ENCODE results near the gene RASSF10. TPM values are rescaled to one million over a fixed set of nuclear protein-coding genes. Genes with fewer than 3 reads are reported as not detected.

The RASSF10 gene
- total RNA-seq, 1 donor from 2014 or later: not detected

GRCh38 chr11:12979928-12980689 lies 29.0 kb upstream of the RASSF10 start:
- Mint-ChIP-seq H3K4me1 (ENCODE audit: low read depth) (no peaks in the 10 kb centered on the region), H3K9me3 (no peaks in the 10 kb centered on the region), H3K27ac (no peak overlapping the region), H3K36me3 (ENCODE audit: low read depth) (no peaks in the 10 kb centered on the region), H3K4me3 (no peak overlapping the region), H3K27me3 (ENCODE audit: insufficient read depth) (peaks cover 5% of the 10 kb centered on the region)
- intact Hi-C loops (cut with micrococcal nuclease): no loop called here
- no peak for DNase-seq (ENCODE audit: low spot score)

DNA sequence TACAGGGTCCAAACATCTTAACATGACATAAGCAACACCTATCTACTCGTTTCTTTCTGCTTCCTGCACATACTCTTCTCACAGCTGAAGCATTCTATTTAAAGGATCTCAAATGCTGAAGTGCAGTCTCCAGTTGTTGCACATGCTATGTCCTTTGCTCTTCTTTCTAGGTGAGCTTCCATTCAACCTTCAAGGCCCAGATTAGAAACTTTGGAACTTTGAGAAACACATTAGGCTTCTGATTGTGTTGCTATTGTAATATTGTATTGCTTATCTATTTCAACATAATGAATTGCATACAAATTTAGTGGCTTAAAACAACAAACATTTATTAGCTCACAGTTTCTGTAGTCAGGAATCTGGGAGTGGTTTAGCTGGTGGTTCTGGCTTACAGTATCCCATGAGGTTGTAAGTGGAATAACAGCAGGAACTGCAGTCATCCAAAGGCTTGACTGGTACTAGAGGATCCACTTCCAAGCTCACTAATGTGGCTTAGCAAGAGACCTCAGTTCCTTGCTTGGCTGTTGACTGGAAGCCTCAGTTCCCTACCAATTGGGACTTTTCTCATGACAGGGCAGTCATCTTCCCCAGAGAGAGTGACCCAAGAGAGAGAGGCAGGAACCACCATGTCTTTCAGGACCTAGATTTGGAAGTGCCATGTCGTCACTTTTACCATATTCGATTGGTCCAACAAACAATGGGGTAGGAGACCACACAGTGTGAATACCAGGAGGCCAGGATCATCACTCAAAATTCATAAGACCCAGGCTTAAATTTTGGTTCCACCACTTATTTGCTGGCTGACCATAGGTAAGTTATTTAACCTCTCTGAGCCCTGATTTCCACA lies 27.2 kb upstream of the RASSF10 start:
- Mint-ChIP-seq H3K9me3 (no peaks in the 10 kb centered on the region), H3K27me3 (ENCODE audit: insufficient read depth) (peaks cover 7% of the 10 kb centered on the region), H3K36me3 (ENCODE audit: low read depth) (no peaks in the 10 kb centered on the region), H3K4me1 (ENCODE audit: low read depth) (no peaks in the 10 kb centered on the region), H3K4me3 (no peak overlapping the region), H3K27ac (no peak overlapping the region)
- DNase-seq (ENCODE audit: low spot score): no peak
- intact Hi-C loops (cut with micrococcal nuclease): no loop called here

DNA sequence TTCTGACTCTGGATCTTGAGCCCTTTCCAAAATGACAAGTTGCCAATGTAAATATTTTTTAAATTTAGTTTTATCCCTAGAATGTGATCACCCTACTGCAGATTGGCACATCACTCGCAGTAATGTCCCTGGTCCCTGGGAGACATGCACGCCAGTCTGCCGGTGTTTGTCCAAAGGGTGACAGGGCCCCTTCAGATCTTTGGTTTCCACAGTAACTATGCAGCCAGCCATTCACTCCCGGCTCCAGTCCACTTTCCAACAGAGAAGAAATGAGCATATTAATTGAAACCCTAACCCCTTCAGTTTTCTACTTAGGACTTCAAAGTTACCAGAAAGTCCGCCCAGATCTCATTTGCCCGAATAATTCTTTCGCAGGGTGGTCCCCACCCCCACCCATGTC lies 25.8 kb upstream of the RASSF10 start:
- intact Hi-C loops (cut with micrococcal nuclease): no loop called here
- H3K36me3 Mint-ChIP-seq (ENCODE audit: low read depth): no peaks in the 10 kb centered on the region
- no peaks in the 10 kb centered on the region for H3K4me1 Mint-ChIP-seq (ENCODE audit: low read depth)
- H3K27ac Mint-ChIP-seq: no peak overlapping the region
- no peak overlapping the region for H3K4me3 Mint-ChIP-seq
- H3K27me3 Mint-ChIP-seq (ENCODE audit: insufficient read depth): peaks cover 7% of the 10 kb centered on the region
- DNase-seq (ENCODE audit: low spot score): no peak
- no peaks in the 10 kb centered on the region for H3K9me3 Mint-ChIP-seq

DNA sequence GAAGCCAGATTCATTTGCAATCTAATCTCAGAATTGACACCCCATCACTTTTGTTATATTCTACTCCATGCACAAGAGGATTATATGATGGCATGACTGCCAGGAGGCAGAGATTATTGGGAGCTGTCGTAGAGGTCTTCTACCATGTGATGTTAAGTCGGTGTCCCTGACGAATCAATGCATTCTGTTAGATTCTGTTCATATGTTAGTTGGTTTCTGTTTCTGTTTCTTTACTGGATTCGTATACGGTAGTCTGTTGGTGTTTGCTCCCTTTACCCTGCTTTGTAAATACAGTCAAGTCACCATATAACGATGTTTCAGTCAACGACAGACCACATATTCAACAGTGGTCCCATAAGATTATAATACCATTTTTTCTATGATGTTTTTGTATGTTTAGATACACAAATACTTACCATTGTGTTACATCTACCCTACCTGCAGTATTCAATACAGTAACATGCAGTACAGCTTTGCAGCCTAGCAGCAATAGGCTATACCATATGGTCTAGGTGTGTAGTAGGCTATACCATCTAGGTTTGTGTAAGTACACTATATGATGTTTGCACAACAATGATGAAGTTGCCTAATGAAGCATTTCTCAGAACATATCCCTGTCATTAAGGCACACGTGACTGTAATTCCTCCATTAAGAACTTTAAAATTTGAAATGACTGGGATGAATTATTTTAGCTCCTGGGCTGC lies 22.8 kb upstream of the RASSF10 start:
- intact Hi-C loops (cut with micrococcal nuclease): no loop called here
- Mint-ChIP-seq H3K4me3 (no peak overlapping the region), H3K4me1 (ENCODE audit: low read depth) (no peaks in the 10 kb centered on the region), H3K27me3 (ENCODE audit: insufficient read depth) (peaks cover 9% of the 10 kb centered on the region), H3K27ac (no peak overlapping the region), H3K36me3 (ENCODE audit: low read depth) (no peaks in the 10 kb centered on the region), H3K9me3 (no peaks in the 10 kb centered on the region)
- DNase-seq (ENCODE audit: low spot score): no peak

- Mint-ChIP-seq H3K27ac (no peak overlapping the region), H3K4me3 (no peak overlapping the region), H3K9me3 (no peaks in the 10 kb centered on the region), H3K36me3 (ENCODE audit: low read depth) (no peaks in the 10 kb centered on the region), H3K27me3 (ENCODE audit: insufficient read depth) (peaks cover 15% of the 10 kb centered on the region), H3K4me1 (ENCODE audit: low read depth) (no peaks in the 10 kb centered on the region)
- no peak for DNase-seq (ENCODE audit: low spot score)
- intact Hi-C loops (cut with micrococcal nuclease): no loop called here
These were observed 19.5 kb upstream of the RASSF10 start for GRCh38 chr11:12989428-12990161.

DNA sequence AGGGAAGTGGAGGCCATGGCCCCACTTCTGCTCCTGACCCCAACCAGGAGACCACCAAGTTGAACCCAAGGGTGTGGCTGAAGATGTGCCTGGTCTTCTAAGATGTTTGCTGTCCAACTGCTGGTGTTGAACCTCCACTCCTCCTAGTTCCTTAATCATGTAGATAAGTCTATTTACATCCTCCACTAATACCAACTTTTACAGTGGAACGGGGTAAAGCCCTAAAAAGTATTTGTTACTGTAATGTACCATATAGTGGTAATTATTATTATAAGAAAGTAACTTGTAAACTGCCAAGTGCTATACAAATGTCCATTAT lies 19.0 kb upstream of the RASSF10 start:
- H3K27me3 Mint-ChIP-seq (ENCODE audit: insufficient read depth): peaks cover 15% of the 10 kb centered on the region
- intact Hi-C loops (cut with micrococcal nuclease): no loop called here
- H3K9me3 Mint-ChIP-seq: no peaks in the 10 kb centered on the region
- DNase-seq (ENCODE audit: low spot score): no peak
- H3K27ac Mint-ChIP-seq: no peak overlapping the region
- no peaks in the 10 kb centered on the region for H3K36me3 Mint-ChIP-seq (ENCODE audit: low read depth)
- no peak overlapping the region for H3K4me3 Mint-ChIP-seq
- no peaks in the 10 kb centered on the region for H3K4me1 Mint-ChIP-seq (ENCODE audit: low read depth)

- no peak overlapping the region for H3K4me3 Mint-ChIP-seq
- no peaks in the 10 kb centered on the region for H3K4me1 Mint-ChIP-seq (ENCODE audit: low read depth)
These were observed 17.7 kb upstream of the RASSF10 start for GRCh38 chr11:12991426-12991825.

GRCh38 chr11:12993626-12994025 lies 15.5 kb upstream of the RASSF10 start:
- no peaks in the 10 kb centered on the region for H3K4me1 Mint-ChIP-seq (ENCODE audit: low read depth)
- no peaks in the 10 kb centered on the region for H3K36me3 Mint-ChIP-seq (ENCODE audit: low read depth)
- H3K27ac Mint-ChIP-seq: no peak overlapping the region
- peaks cover 18% of the 10 kb centered on the region for H3K27me3 Mint-ChIP-seq (ENCODE audit: insufficient read depth)
- DNase-seq (ENCODE audit: low spot score): no peak
- H3K4me3 Mint-ChIP-seq: no peak overlapping the region
- intact Hi-C loops (cut with micrococcal nuclease): no loop called here
- H3K9me3 Mint-ChIP-seq: peaks cover 6% of the 10 kb centered on the region

More at GRCh38 chr11:12991426-12991825, 17.7 kb upstream of the RASSF10 start:
- no peaks in the 10 kb centered on the region for H3K36me3 Mint-ChIP-seq (ENCODE audit: low read depth)
- no peak for DNase-seq (ENCODE audit: low spot score)
- H3K27me3 Mint-ChIP-seq (ENCODE audit: insufficient read depth): peaks cover 18% of the 10 kb centered on the region
- H3K27ac Mint-ChIP-seq: no peak overlapping the region
- H3K9me3 Mint-ChIP-seq: peaks cover 6% of the 10 kb centered on the region
- intact Hi-C loops (cut with micrococcal nuclease): no loop called here

DNA sequence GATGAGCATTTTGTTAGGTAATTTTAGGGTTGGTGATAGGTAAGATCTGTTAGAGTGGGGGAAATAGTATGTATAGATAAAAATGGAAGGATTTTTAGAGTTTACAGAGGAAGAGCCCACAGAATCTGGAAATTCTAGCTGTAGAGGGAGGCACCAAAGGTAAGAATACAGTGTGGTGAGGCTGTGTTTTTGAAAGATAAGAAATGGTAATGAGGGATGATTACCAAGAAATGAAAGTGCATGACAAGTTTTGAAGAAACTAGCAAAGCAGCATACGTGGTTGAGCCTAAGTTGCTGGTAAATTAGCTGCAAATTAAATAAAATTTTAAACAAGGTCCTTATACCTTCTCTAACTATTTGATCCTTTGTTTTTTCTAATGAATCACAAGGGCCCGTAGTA lies 14.6 kb upstream of the RASSF10 start:
- Mint-ChIP-seq H3K27me3 (ENCODE audit: insufficient read depth) (peaks cover 18% of the 10 kb centered on the region), H3K27ac (no peak overlapping the region), H3K4me1 (ENCODE audit: low read depth) (no peaks in the 10 kb centered on the region), H3K9me3 (peaks cover 6% of the 10 kb centered on the region), H3K36me3 (ENCODE audit: low read depth) (no peaks in the 10 kb centered on the region), H3K4me3 (no peak overlapping the region)
- no peak for DNase-seq (ENCODE audit: low spot score)
- intact Hi-C loops (cut with micrococcal nuclease): no loop called here

DNA sequence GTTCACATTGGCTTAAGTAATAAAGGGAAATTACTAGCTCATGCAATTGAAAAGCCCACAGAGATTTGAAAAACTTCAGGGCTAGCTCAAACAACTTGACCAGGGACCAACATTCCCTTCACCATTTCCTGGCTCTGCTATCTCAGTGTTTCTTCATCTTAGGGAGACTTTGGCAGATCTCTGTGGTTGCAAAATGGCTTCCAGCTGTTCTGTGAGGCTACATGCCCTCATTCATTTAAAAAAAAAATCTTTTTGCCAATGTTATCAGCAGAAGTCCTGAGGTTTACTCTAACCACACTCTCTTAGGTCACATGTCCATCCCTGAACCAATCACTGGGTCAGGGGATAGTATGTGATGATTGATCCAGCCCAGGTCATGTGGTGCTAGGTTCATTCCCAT lies 13.9 kb upstream of the RASSF10 start:
- Mint-ChIP-seq H3K4me1 (ENCODE audit: low read depth) (no peaks in the 10 kb centered on the region), H3K4me3 (no peak overlapping the region), H3K36me3 (ENCODE audit: low read depth) (no peaks in the 10 kb centered on the region), H3K27ac (no peak overlapping the region), H3K27me3 (ENCODE audit: insufficient read depth) (peaks cover 19% of the 10 kb centered on the region), H3K9me3 (peaks cover 6% of the 10 kb centered on the region)
- DNase-seq (ENCODE audit: low spot score): no peak
- intact Hi-C loops (cut with micrococcal nuclease): no loop called here

GRCh38 chr11:12995823-12996222 lies 13.3 kb upstream of the RASSF10 start:
- Mint-ChIP-seq H3K9me3 (peaks cover 6% of the 10 kb centered on the region), H3K4me1 (ENCODE audit: low read depth) (no peaks in the 10 kb centered on the region), H3K4me3 (no peak overlapping the region), H3K27me3 (ENCODE audit: insufficient read depth) (peaks cover 17% of the 10 kb centered on the region), H3K36me3 (ENCODE audit: low read depth) (no peaks in the 10 kb centered on the region), H3K27ac (no peak overlapping the region)
- intact Hi-C loops (cut with micrococcal nuclease): no loop called here
- no peak for DNase-seq (ENCODE audit: low spot score)

- no peaks in the 10 kb centered on the region for H3K4me1 Mint-ChIP-seq (ENCODE audit: low read depth)
- H3K36me3 Mint-ChIP-seq (ENCODE audit: low read depth): no peaks in the 10 kb centered on the region
- peaks cover 6% of the 10 kb centered on the region for H3K9me3 Mint-ChIP-seq
- H3K27ac Mint-ChIP-seq: no peak overlapping the region
- H3K4me3 Mint-ChIP-seq: no peak overlapping the region
- intact Hi-C loops (cut with micrococcal nuclease): no loop called here
- peaks cover 21% of the 10 kb centered on the region for H3K27me3 Mint-ChIP-seq (ENCODE audit: insufficient read depth)
- DNase-seq (ENCODE audit: low spot score): no peak
These were observed 11.9 kb upstream of the RASSF10 start for GRCh38 chr11:12997168-12997567.

Data from activated T-helper 1 cell treated with anti-CD3 and anti-CD28 coated beads, Interleukin-12 subunit alpha, Interleukin-12 subunit beta, Interleukin-2, Interleukin-4 antibody, amounts not matched to agents 30 ng/mL and 10 ng/mL and 1 ng/mL, durations not matched to agents 14 hours and 24 hours and 36 hours (primary cell).